ENCODE measurements around the gene SOX1.
A peak's percentile ranks its signal among the peaks of the same experiment; 100 is the strongest.

The SOX1 gene

GRCh38 chr13:112073245-112074138, 6.5 kb downstream of the SOX1 start:
- peak; percentile 36 to 61 for DNase-seq

- DNase-seq, result no peak
These were observed 7.4 kb downstream of the SOX1 start for GRCh38 chr13:112074139-112074865.

GRCh38 chr13:112077729-112078128, 10.8 kb downstream of the SOX1 start:
- DNase-seq, result no peak

GRCh38 chr13:112078216-112078615, 11.3 kb downstream of the SOX1 start:
- no peak for DNase-seq

- no peak for DNase-seq
These were observed 12.1 kb downstream of the SOX1 start for GRCh38 chr13:112078879-112079531.

- no peak for DNase-seq
These were observed 12.7 kb downstream of the SOX1 start for GRCh38 chr13:112079696-112080095.

- DNase-seq, result no peak
These were observed 17.0 kb downstream of the SOX1 start for GRCh38 chr13:112083971-112084370.

GRCh38 chr13:112092453-112092852, 25.5 kb downstream of the SOX1 start:
- DNase-seq, result no peak

- DNase-seq, result no peak
These were observed 28.4 kb downstream of the SOX1 start for GRCh38 chr13:112095354-112095753.

- no peak for DNase-seq
These were observed 30.0 kb downstream of the SOX1 start for GRCh38 chr13:112096959-112097358.

GRCh38 chr13:112097770-112098169, 30.8 kb downstream of the SOX1 start:
- DNase-seq, result no peak

- no peak for DNase-seq
These were observed 31.8 kb downstream of the SOX1 start for GRCh38 chr13:112098699-112099098.

- DNase-seq, result no peak
These were observed 34.5 kb downstream of the SOX1 start for GRCh38 chr13:112101360-112101930.

GRCh38 chr13:112102243-112102642, 35.3 kb downstream of the SOX1 start:
- DNase-seq, result no peak

GRCh38 chr13:112103260-112103838, 36.4 kb downstream of the SOX1 start:
- DNase-seq, result no peak

- DNase-seq, result no peak
These were observed 37.3 kb downstream of the SOX1 start for GRCh38 chr13:112103961-112104880.

GRCh38 chr13:112104881-112105234, 37.9 kb downstream of the SOX1 start:
- no peak for DNase-seq

GRCh38 chr13:112105244-112105681, 38.3 kb downstream of the SOX1 start:
- DNase-seq, result no peak

GRCh38 chr13:112105892-112106291, 38.9 kb downstream of the SOX1 start:
- no peak for DNase-seq

GRCh38 chr13:112106478-112107141, 39.7 kb downstream of the SOX1 start:
- no peak for DNase-seq

GRCh38 chr13:112107289-112107688, 40.3 kb downstream of the SOX1 start:
- DNase-seq, result no peak

All from NCI-H1930 (cell line).